ENCODE measurements around the gene OR4K1. TPM values are rescaled to one million over a fixed set of nuclear protein-coding genes. Genes with fewer than 3 reads are reported as not detected.
"Not testable (repeated sequence)": the region's sequence is repeated elsewhere in the genome, so short reads cannot be mapped to it uniquely, and the experiment has no call there.

Gene OR4K1
- total RNA-seq, 2 experiments from 2014 or later, result 0.38 TPM; not detected in 1

GRCh38 chr14:19949218-19949617 lies 18.5 kb downstream of the OR4K1 start:
- intact Hi-C loops (cut with micrococcal nuclease; ENCODE audit: unreplicated experiment), result no loop called here
- POLR2A ChIA-PET, result no interaction called here

GRCh38 chr14:19969735-19970134 lies 39.0 kb downstream of the OR4K1 start:
- H3K9me2 ChIP-seq (ENCODE audit: insufficient read depth, low read length); H3K4me2 ChIP-seq (ENCODE audit: low read length); BruUV-seq (replicated peaks); H3K4me3 ChIP-seq (ENCODE audit: low read depth, low read length, poor library complexity, severe bottlenecking); H4K20me1 ChIP-seq (ENCODE audit: insufficient read depth, low read length); H3K9me3 ChIP-seq (ENCODE audit: low read length); H3K79me2 ChIP-seq (ENCODE audit: insufficient read depth, low read depth, low read length); H3K4me1 ChIP-seq (ENCODE audit: insufficient read depth, low read length, poor library complexity, severe bottlenecking); DNase-seq (ENCODE audit: low spot score); H2AFZ ChIP-seq (ENCODE audit: low read length); CTCF ChIA-PET (ENCODE audit: unreplicated experiment); POLR2A ChIA-PET; H3K27ac ChIP-seq (ENCODE audit: low read depth, low read length, poor library complexity, severe bottlenecking); H3K36me3 ChIP-seq (ENCODE audit: insufficient read depth, low read length); intact Hi-C loops (cut with micrococcal nuclease; ENCODE audit: unreplicated experiment): not testable (repeated sequence)

More at GRCh38 chr14:19949218-19949617, 18.5 kb downstream of the OR4K1 start:
- H3K4me2 ChIP-seq (ENCODE audit: low read length), result no peak overlapping the region
- TF ChIP-seq EZH2phosphoT487 (IDR thresholded peaks at IDR 0.05; ENCODE audit: borderline replicate concordance, low read depth, low read length) (no peak), CTCF (conservative IDR thresholded peaks at IDR 0.05; ENCODE audit: low read length) (no peak)
- H3K9me3 ChIP-seq (ENCODE audit: low read length), result no peaks in the 10 kb centered on the region
- no TSS peak for BruUV-seq (replicated peaks)
- H4K20me1 ChIP-seq (ENCODE audit: insufficient read depth, low read length), result no peaks in the 10 kb centered on the region
- H3K36me3 ChIP-seq (ENCODE audit: insufficient read depth, low read length), result no peaks in the 10 kb centered on the region
- CTCF ChIA-PET (ENCODE audit: unreplicated experiment), result no interaction called here
- no peaks in the 10 kb centered on the region for H3K79me2 ChIP-seq (ENCODE audit: insufficient read depth, low read depth, low read length)
- H2AFZ ChIP-seq (ENCODE audit: low read length), result no peak overlapping the region
- no peak overlapping the region for H3K27ac ChIP-seq (ENCODE audit: low read depth, low read length, poor library complexity, severe bottlenecking)
- H3K9me2 ChIP-seq (ENCODE audit: insufficient read depth, low read length), result no peaks in the 10 kb centered on the region
- no peaks in the 10 kb centered on the region for H3K4me1 ChIP-seq (ENCODE audit: insufficient read depth, low read length, poor library complexity, severe bottlenecking)
- no peak for DNase-seq (ENCODE audit: low spot score)
- no peak overlapping the region for H3K4me3 ChIP-seq (ENCODE audit: low read depth, low read length, poor library complexity, severe bottlenecking)

- BruUV-seq (replicated peaks), result no TSS peak
- Histone ChIP-seq H2AFZ (ENCODE audit: low read length) (no peak overlapping the region), H4K20me1 (ENCODE audit: insufficient read depth, low read length) (no peaks in the 10 kb centered on the region), H3K79me2 (ENCODE audit: insufficient read depth, low read depth, low read length) (no peaks in the 10 kb centered on the region), H3K27ac (ENCODE audit: low read depth, low read length, poor library complexity, severe bottlenecking) (no peak overlapping the region), H3K4me3 (ENCODE audit: low read depth, low read length, poor library complexity, severe bottlenecking) (no peak overlapping the region), H3K4me2 (ENCODE audit: low read length) (no peak overlapping the region), H3K9me3 (ENCODE audit: low read length) (no peaks in the 10 kb centered on the region), H3K4me1 (ENCODE audit: insufficient read depth, low read length, poor library complexity, severe bottlenecking) (no peaks in the 10 kb centered on the region), H3K36me3 (ENCODE audit: insufficient read depth, low read length) (no peaks in the 10 kb centered on the region), H3K9me2 (ENCODE audit: insufficient read depth, low read length) (no peaks in the 10 kb centered on the region)
- ChIA-PET POLR2A (interaction anchor here (1.0 kb wide), 1 partner anchor 12 kb away, joined by 3 read pairs; no protein-coding TSS in a partner anchor), CTCF (ENCODE audit: unreplicated experiment) (no interaction called here)
- intact Hi-C loops (cut with micrococcal nuclease; ENCODE audit: unreplicated experiment), result no loop called here
- no peak for DNase-seq (ENCODE audit: low spot score)
- TF ChIP-seq CTCF (conservative IDR thresholded peaks at IDR 0.05; ENCODE audit: low read length), result no peak
- TF ChIP-seq EZH2phosphoT487 (IDR thresholded peaks at IDR 0.05; ENCODE audit: borderline replicate concordance, low read depth, low read length), result no peak
Measured at GRCh38 chr14:19974844-19975243, 44.1 kb downstream of the OR4K1 start.
